DMS153 treated with DMSO at 0.1 percent for 48 hours (cell line): ENCODE results near the gene UBAC2.
"Not testable (repeated sequence)": the region's sequence is repeated elsewhere in the genome, so short reads cannot be mapped to it uniquely, and the experiment has no call there.

Experiments
- DNase-seq: peaks from one replicate; lab custom pipeline; 2025; ENCODE audit not compliant: unreplicated experiment; lab: John Stamatoyannopoulos, UW

UBAC2 gene

DNA sequence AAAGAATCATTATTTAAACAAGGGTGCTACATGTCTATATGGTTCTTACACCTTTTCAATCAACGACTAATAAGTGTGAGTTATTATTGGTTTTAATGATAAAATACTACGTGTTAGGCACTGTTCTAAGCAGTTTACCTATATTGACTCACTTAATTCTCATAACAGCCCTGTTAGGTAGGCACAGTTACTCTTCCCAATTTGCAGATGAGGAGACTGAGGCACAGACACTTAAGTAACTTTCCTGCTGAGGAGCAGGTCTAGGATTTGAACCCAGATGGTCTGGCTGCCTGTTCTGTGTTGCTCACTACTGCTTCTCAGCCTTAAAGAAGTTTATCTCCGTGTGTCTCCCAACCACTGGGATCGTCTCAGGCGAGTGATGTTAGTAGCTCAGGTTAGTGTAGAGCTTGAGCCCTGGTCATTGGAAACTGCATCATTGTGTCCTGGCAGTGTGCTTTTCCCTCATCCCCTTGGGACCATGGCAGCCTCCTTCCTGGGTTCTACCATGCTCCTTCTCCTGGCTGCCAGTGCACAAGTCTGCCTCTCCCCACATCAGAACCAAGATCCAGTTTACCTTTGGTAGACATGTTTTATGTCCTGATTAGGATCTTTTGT is 10.9 kb downstream of the UBAC2 start:
- DNase-seq: no peak

DNA sequence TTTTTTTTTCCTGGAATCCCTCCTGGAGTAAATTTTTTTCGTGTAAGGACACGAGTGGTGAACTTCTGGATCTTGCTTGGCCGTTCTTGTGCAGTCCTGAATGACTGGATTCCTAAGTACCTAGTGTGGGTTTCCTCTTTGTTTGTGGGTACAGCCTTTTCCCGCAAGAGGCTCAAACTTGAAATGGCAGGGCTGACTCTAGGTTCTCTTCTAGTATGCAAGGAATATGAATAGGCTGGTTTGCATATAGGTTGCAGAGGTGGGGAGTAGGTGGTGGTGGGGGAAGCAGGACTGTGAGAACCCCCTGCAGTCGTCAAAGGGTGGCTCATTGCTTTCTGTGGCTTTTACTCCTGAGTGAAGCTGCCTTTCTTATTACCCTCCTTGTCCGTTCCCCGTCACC is 13.6 kb downstream of the UBAC2 start:
- DNase-seq: no peak

DNA sequence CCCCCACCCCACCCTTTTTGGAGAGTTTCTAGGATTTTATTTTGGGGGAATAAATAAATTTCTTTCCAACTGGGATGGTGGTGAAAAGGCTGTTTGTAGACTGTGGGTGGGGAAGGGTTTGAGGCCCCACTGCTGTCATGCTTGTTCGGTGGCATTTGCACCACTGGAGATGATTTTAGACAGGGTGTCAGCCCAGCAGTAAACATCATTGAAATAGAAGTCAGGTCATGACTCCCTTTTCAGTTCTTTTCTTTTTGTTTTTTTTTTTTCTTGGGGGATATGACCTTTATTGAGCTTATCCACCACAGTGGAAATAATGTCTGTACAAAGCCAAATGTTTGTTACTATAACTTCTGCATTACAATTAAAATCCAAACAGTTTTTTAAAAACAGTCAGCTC is 14.1 kb downstream of the UBAC2 start:
- DNase-seq: no peak

DNA sequence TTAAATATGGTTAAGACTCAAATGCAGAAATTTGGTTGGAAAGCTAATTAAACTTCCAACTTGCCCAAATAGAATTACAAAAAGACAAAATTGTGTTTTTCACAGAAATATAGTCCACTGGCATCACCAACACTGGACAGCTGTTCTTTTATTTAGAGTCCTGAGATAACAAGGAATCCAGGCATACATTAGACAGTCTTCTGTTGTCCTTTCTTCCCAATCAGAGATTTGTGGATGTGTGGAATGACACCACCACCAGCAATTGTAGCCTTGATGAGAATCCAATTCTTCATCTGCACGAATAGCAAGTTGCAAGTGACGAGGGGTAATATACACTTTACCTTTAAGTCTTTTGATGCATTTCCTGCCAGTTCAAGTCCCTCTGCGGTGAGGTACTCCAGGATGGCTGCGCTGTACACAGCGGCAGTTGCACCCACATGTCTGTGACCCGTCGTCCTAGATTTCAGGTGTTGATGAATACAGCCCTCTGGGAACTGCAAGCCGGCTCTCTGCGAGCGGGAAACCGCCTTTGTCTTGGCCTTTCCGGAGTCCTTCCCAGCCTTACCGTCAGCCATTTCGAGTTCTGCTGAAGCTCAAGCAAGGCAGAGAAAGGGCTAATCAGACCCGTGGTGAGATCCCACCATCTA is 14.7 kb downstream of the UBAC2 start:
- peak; percentile 69 for DNase-seq

DNA sequence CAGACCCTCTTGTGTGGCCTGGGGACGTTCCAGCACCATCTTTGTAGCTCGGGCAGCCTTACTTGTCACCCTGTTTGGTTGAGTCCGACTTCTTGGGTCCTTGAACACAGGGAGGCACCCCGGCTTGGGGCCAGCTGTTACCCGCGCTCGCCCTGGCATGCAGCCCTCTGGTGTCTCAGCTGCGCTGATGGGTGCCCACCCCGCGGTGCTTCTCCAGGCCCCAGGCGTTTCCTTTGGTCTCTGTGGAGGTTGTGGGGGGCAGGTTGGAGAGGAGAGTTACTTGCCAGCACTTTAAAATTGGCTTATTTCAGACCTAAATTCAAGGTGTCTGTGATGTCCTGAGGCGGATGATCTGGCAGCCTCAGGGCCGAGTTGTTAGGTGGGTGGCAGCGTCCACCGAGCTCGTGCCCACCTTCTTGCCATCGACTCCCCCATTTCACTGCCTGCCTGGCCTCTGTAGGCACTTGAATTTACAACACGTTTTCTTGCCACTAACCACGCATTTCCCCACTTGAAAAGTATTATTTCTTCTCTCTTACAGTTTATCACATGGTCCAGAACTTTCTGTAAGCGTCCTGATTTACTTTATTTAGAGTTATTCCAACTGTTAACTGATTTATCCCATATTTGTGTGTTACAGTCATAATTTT is 16.9 kb downstream of the UBAC2 start:
- DNase-seq: no peak

DNA sequence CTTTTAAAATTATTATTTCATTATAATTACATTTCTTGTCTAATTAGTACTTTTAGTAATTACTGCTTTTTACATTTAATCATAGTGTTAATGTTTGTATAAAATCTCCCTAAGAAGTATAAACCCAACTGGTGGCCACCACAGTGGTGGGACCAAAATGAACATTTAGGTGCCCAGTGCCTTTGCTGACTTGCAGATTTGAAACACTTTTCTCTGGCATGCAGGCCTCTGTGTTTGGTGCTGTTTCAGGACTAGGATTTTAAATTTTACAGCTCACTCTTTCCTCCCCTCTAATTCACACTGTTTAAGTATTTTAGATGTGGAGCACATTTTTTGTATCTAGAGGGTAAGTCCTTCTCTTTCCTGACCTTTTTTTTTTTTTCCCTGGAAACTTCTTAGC is 17.5 kb downstream of the UBAC2 start:
- DNase-seq: no peak

DNA sequence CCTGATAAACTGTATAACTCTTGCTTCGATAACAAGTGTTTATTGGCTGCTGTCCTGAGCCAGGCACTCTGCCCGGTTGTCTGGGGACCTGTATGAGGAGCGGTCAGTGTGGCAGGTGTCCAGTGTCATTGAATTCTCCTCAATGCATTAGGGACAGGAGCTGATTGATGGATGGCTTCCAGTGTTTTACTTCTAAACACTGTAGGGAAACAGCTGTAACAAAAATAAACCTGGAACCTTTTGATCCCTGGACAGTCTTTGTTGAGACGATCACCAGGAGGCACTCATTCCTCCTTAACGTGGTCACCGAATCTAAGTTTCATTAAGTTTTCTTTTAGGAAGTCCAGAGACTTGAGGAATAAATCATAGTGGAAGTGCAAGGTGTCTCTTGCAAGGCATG is 17.9 kb downstream of the UBAC2 start:
- no peak for DNase-seq

DNA sequence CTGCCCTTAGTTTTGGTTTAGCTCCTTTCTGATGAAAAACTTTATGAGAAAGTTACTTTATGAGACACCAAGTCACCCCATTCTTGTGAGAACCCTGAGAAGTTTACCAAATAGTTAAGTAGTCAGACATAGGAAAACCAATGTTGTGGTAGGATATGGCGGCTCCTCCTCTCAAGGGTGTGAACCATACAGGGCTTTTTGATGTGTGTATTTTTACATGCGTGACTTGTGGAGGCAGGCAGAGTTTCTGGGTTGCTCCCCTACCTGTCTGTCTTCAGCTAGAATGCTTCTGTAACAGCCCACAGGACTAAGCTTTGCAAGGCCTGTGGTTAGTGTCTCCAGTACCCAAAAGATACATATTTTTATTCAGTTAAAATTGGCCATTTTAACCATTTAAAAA is 18.3 kb downstream of the UBAC2 start:
- no peak for DNase-seq

DNA sequence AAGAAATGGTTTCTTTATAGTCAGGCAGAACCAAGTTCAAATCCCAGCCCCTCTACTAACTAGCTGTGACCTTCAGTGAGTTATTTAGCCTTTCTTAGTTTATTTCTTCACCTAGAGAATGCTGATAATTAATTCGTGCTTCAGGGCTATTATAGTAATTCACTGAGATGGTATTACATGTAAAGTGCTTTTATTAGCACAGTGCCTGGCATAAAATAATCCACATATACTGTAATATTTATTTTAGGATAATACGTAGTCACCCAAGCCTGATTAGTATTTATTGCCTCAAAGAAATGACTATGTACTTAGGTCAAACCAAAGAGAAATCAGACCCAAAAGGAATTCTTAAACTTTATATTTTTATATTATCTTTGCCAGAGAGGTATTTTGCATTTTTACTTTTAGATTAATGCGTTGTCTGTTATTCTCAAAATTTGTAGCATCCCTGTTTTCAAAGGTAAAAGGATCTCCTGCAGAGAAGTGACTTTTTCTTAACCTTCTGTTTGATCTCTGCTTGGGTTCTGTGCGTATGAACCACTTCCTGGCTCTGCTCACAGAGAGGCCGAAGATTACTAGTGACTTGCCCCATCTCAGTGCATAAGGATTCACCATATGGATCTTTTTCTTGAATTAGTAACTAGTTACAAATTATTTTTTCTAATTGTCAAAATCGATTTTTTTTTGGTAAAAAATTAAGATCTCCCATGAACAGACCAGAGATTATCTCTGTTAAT is 19.7 kb downstream of the UBAC2 start:
- DNase-seq: no peak

DNA sequence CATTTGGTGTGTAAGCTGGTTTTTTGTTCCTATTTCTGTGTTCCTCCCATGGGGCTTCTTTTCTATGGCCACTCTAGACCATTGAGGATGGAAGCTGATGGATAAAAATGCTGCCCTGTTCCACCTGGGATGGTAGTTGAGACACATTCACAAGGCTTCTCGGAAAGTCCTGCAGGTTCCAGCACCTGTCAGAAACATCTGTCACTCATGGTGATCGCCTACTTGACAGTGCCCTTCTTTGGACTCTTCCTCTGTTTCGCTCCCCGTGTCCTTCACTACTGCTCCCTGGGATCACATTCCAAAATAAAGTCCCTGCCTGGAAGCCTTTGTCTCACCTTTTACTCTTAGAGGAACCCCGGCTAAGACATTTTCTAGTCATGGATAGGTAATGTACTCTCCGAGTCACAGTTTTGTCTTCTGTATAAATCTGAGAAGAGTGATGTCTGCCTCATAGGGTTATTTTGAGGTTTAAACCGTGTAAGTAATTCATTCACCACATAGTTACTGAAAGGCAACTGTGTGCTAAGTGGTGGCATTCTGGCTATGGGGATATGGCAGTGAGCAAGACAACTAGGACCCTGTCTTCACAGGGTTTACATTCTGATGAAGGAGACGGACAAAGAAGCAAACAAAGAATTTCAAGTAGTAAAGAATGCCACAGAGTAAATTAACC is 21.0 kb downstream of the UBAC2 start:
- no peak for DNase-seq

DNA sequence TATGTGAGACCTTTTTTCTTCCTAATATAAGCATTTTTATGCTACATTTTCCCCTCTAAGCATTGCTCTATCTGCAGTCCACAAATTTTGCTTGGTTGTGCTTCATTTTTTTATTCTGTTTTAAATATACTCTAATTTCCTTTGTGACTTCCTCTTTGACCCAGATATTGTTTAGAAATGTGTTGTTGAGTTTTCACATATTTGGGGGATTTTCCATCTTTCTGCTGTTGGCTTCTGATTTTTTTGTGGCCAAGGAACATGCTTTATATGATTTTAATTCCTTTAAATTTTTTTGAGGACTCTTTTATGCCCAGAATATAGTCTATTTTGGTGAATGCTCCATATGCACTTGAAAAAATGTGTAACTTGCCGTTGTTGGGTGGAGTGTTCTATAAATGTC is 22.9 kb downstream of the UBAC2 start:
- DNase-seq: no peak

DNA sequence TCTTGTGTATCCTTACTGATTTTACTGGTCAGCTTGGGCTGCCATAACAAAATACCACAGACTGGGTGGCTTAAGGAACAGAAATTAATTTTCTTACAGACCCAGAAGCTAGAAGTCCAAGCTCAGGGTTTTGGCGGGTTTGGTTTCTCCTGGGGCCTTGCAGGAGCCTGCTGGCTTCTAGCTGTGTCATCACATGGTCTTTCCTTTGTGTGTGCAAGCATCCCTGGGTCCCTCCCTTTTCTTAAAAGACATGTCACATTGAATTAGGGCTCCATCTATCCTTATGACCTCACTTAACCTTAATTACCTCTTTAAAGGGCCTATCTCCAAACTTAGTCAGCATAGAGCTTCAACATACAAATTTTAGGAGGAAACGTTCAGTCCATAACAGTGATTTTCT is 23.4 kb downstream of the UBAC2 start:
- no peak for DNase-seq

DNA sequence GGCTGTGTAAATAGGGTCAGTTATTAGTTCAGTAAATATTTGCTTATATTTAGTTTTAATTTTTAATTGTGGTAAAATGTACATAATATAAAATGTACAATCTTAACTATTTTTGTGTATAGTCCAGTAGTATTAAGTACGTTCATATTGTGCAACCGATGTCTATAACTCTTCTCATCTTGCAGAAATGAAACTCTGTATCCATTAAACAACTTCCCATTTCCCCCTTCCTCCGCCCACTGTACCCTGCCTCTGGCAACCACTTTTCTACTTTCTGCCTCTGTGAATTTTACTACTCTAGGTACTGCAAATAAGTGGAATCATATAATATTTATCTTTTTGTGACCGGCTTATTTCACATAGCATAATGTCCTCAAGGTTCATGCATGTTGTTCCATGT is 24.4 kb downstream of the UBAC2 start:
- DNase-seq: no peak

DNA sequence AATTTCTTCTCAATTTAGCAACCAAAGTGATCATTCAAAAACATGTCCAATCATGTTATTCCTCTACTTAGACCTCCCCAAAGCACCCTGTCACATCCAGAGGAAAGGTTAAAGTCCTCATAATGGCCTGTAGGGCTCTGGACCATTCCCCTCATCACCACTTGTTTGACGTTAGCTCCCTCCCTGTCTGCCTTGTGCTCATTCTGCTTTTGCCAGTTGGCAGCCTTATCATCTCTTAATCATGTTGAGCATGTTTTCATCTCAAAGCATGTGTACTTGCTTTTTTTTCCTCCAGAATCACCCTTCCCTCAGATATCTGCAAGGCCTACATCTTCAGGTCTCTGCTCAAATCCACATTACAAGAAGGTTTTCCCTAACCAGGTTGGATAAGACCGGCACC is 25.9 kb downstream of the UBAC2 start:
- no peak for DNase-seq

DNA sequence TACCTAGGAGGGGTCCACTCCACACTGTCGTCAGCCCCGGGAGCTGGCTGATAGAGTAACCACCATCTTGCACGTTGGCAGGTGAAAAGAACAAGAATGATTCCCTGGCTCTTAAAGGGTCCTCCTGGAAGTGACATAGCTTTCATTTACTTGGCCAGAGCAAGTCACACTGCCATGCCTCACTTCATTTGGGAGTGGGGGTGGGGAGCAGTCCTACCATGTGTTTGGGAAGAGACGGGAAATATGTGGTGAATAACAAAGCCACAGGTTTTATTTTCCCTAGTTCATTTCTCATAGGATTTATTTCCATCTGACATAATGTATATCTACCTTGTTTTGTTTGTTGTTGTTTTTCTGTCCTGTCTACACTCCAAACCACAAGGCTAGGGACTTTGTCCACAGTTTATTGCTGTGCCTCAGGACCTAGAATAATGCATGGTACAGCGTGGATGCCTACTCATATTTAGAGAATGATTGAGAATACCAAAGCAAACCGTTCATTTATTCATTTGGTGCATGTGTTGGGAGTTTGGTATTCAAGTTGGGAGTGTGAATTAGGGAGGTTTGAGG is 26.8 kb downstream of the UBAC2 start:
- DNase-seq: no peak

DNA sequence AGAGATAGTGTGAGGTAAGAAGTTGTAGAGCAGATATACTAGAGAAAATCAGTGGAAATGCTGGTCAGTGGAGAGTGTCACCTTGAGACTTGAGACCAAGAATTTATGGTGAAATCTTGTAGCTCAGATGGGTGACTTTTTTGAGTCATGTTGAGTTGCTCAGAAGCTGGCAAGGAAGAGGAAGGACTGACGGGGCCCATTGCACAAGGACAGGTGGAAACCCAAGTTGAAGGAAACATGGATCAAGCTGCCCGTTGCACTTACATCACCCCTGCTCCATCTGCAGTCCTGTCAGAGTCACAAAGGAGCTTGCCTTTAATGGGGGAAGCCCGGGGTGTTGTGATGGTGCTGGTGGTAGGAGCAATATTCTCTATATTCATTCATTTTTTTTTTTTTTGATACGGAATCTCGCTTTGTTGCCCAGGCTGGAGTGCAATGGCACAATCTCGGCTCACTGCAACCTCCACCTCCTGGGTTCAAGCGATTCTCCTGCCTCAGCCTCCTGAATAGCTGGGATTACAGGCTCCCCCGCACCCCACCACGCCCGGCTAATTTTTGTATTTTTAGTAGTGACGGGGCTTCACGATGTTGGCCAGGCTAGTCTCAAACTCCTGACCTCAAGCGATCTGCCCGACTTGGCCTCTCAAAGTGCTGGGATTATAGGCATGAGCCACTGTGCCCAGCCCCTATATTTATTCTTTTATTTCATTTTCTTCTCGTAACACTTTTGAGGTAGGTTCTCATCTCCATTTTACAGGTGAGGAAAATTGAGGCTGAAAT is 27.4 kb downstream of the UBAC2 start:
- no peak for DNase-seq

DNA sequence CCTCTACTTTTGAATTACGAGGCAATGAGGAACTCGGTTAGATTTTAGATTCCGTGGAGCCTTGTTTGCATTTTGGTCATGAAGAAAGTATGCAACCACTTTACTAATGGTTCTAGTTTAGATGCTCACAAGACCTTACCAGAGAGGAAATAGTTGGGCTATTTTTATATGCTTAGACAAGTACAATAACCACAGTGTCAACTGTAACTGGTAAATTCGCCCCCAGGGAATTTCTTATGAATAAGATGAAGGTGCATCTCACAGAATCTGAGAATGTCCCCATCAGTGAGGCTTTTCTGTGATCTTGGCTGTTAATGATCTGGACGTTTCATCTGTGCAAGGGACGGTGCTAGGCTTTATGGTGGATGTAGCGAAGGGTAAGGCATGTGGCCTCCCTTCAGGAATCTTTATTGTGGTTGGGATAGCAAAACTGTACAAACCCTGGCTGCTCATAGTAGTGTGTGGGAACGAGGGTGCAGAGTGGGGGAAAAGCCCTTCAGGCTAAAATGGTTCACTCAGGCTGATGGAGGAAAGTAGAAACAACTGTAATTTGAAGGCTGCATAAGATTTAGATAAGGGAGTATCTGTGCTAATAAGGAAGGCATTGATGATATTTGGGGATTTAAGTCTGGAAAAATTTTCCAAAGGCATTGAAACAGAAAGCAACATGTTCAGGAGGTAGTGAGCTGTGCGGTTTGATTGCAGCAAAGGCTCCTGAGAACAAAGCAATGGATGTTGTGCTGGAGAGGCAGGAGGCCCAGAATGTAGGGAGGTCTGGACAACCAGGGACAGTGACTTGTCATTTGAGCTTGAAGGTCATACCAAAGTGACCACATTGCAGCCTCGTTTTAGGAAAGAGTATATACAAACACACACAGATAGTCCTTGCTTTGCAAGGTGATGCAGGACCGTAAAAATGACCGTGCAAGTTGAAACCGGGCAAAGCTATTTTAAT is 28.4 kb downstream of the UBAC2 start:
- DNase-seq: no peak

DNA sequence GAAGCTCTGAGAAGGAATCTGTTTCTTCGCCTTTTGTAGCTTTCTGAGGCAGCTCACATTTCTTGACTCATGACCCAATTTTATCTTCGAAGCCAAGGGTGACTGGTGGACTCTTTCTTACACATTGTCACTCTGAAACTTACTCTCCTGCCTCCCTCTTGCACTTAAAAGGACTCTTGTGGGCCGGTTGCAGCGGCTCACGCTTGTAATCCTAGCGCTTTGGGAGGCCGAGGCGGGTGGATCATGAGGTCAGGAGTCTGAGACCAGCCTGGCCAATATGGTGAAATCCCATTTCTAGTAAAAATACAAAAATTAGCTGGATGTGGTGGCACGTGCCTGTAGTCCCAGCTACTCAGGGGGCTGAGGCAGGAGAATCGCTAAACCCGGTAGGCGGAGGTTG is 29.9 kb downstream of the UBAC2 start:
- DNase-seq: not testable (repeated sequence)

DNA sequence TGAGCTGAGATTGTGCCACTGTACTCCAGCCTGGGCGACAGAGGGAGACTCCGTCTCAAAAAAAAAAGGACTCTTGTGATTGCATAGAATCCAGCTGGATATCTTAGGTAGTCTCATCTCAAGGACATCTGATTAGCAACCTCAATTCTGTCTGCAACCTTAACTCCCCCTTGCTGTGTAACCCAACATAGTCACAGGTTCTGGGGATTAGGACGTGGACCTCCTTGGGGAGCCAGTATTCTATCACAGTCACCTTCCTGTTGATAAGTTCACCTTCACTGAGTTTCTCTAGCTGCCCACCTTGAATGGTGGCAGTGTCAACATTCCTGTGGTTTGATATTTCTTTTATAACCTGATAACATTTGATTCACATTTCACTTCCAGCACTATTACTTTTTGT is 30.3 kb downstream of the UBAC2 start:
- DNase-seq: no peak
